ENCODE results near the gene CNNM2. TPM values are rescaled to one million over a fixed set of nuclear protein-coding genes. Genes with fewer than 3 reads are reported as not detected.

CNNM2 gene
- total RNA-seq, 1 experiment from 2014 or later: 23.1 TPM

- TF ChIP-seq ZBTB33 (IDR thresholded peaks at IDR 0.05; ENCODE audit: extremely low read depth, insufficient replicate concordance, low read length) (no peak), REST (IDR thresholded peaks at IDR 0.05; ENCODE audit: low read depth) (no peak), ZNF274 (IDR thresholded peaks at IDR 0.05; ENCODE audit: low read depth, low read length) (no peak)
Measured at GRCh38 chr10:103077491-103078308, 159.6 kb downstream of the CNNM2 start (continued).

- H2AFZ ChIP-seq (ENCODE audit: low read depth, low read length, poor library complexity, severe bottlenecking): no peak overlapping the region
- peaks cover 0 to 5% of the 10 kb centered on the region in 2 experiments; a peak in 1 of 4 replicates for H3K4me1 ChIP-seq (ENCODE audit: control insufficient read depth in 1 of 2, insufficient read depth in 2 of 2, low read length in 2 of 2)
- intact Hi-C loops (cut with micrococcal nuclease): no loop called here
- ATAC-seq: no peak
- H3K36me3 ChIP-seq (ENCODE audit: control insufficient read depth in 1 of 2, insufficient read depth in 2 of 2, low read length in 2 of 2): no peaks in the 10 kb centered on the region; a peak in 1 of 4 replicates
- no peak overlapping the region for H3K27ac ChIP-seq (ENCODE audit: low read depth, low read length)
- no peaks in the 10 kb centered on the region for H3K9me3 ChIP-seq (ENCODE audit: control insufficient read depth in 1 of 2, insufficient read depth in 1 of 2, low read depth in 1 of 2, low read length in 2 of 2)
- H3K27me3 ChIP-seq (ENCODE audit: insufficient read depth, low read length): no peaks in the 10 kb centered on the region
- H3K9me2 ChIP-seq (ENCODE audit: insufficient read depth): no peaks in the 10 kb centered on the region
- no peaks in the 10 kb centered on the region for H4K20me1 ChIP-seq (ENCODE audit: insufficient read depth)
- ChIA-PET CTCF (no interaction called here), POLR2A (no interaction called here), RAD21 (ENCODE audit: low non-redundant PET in 1 of 2, low total read pairs in 2 of 2, uncharacterized antibody in 2 of 2, unreplicated experiment in 2 of 2) (interaction anchor here in 1 of 2 experiments (0.8 kb wide), 1 partner anchor 167 kb away, joined by 3 read pairs; no protein-coding TSS in a partner anchor)
- H3K4me2 ChIP-seq (ENCODE audit: low read length): no peak overlapping the region
- no peak overlapping the region for H3K4me3 ChIP-seq (replicated peaks in 1 of 2; ENCODE audit: low read depth in 1 of 2, low read length in 2 of 2)
- DNase-seq (ENCODE audit: low read depth, low spot score): no peak
- no peak overlapping the region for H3K9ac ChIP-seq (ENCODE audit: low read length)
- no peak for TF ChIP-seq MAX (IDR thresholded peaks at IDR 0.05)
- no peak for TF ChIP-seq YY1 (IDR thresholded peaks at IDR 0.05; ENCODE audit: extremely low read depth, insufficient replicate concordance, low read depth, low read length)
- TF ChIP-seq EGR1 (IDR thresholded peaks at IDR 0.05; ENCODE audit: low read depth): no peak
- no peak for TF ChIP-seq ZBTB33 (IDR thresholded peaks at IDR 0.05; ENCODE audit: extremely low read depth, insufficient replicate concordance, low read length)
- no peak for TF ChIP-seq POLR2A (IDR thresholded peaks at IDR 0.05; ENCODE audit: borderline replicate concordance, extremely low read depth, insufficient read depth, insufficient read length)
- TF ChIP-seq TCF7L2 (IDR thresholded peaks at IDR 0.05; ENCODE audit: borderline replicate concordance, extremely low read depth, insufficient read depth, insufficient read length): no peak
- TF ChIP-seq ATF3 (IDR thresholded peaks at IDR 0.05): no peak
- TF ChIP-seq POLR2AphosphoS5 (IDR thresholded peaks at IDR 0.05; ENCODE audit: low read depth, low read length): no peak
- TF ChIP-seq ZFX (IDR thresholded peaks at IDR 0.05): no peak
- no TSS peak for BruUV-seq (replicated peaks)
- H3K79me2 ChIP-seq (ENCODE audit: insufficient read depth, low read length): no peaks in the 10 kb centered on the region
Measured at GRCh38 chr10:103078309-103078615, 160.2 kb downstream of the CNNM2 start.
